Ishikawa (cell line): ENCODE results near the gene GCM1.

Experiments
- CEBPB ChIP-seq: IDR thresholded peaks from 2 replicates; pipeline ENCODE4 v1.6.1; 2012
- TAF1 ChIP-seq: IDR thresholded peaks from 2 replicates; pipeline ENCODE4 v1.6.1; 2012; ENCODE audit warnings: low read depth, mild to moderate bottlenecking

DNA sequence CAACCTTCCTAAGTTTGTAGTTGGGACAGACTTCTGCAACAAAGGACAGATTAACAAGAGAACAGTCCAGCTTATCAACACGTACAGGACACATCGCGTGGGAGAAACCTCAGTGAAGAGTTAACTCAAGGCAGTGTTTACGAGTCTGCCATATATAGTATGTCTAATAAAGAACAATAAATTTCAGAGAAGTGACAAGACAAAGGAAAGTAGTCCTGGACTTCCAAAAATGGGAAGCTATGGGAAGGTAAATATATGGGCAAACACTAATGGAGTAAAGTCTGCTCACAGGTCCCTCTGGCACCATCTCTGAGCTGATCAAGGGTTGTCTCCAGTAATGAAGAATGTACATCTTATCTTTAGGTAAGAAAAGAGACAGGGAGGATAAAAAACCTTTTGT, 34.9 kb downstream of the GCM1 start:
- TF ChIP-seq TAF1 (no peak), CEBPB (no peak)
